CD4-positive, CD25-positive, alpha-beta regulatory T cell (primary cell): ENCODE measurements around the gene ESRRG. TPM values are rescaled to one million over a fixed set of nuclear protein-coding genes. Genes with fewer than 3 reads are reported as not detected.

ENCODE experiments used
- ATAC-seq, 2 donors: fragments of 150-1000 bp; cut with Tn5 transposase; one replicate each; pipeline ENCODE4 v1.10.0; 2021; ENCODE audit warnings: low read depth in 2 of 2, moderate number of reproducible peaks in 2 of 2, moderate library complexity in 1 of 2
- DNase-seq, 3 donors: peaks; one replicate each; pipeline versions ENCODE4 v3.0.0 to v3.0.0-alpha.2; 2012 to 2022; ENCODE audit warnings: mixed read lengths in 1 of 3
- H3K27ac ChIP-seq: one replicate; pipeline ENCODE4 v1.7.0; 2013; ENCODE audit warnings: mild to moderate bottlenecking, low read length; ENCODE audit not compliant: insufficient read depth, poor library complexity, severe bottlenecking
- H3K27me3 ChIP-seq: one replicate; pipeline ENCODE4 v1.7.0; 2013; ENCODE audit warnings: low read length; ENCODE audit not compliant: control insufficient read depth, insufficient read depth
- H3K36me3 ChIP-seq: one replicate; pipeline ENCODE4 v1.7.0; 2013; ENCODE audit warnings: mild to moderate bottlenecking, low read length, moderate library complexity; ENCODE audit not compliant: control insufficient read depth, insufficient read depth
- H3K4me1 ChIP-seq: 2 replicates; pipeline ENCODE4 v1.7.0; 2013; ENCODE audit warnings: mild to moderate bottlenecking, low read length; ENCODE audit not compliant: insufficient read depth, control insufficient read depth, poor library complexity, severe bottlenecking
- H3K4me3 ChIP-seq: one replicate; pipeline ENCODE4 v1.7.0; 2013; ENCODE audit warnings: low read depth, mild to moderate bottlenecking, low read length, moderate library complexity
- H3K9me3 ChIP-seq, 2 experiments: 1 replicate in 1 of 2; 2 replicates in 1 of 2; pipeline ENCODE4 v1.7.0; 2013; ENCODE audit warnings: low read length in 2 of 2, mild to moderate bottlenecking in 1 of 2, moderate library complexity in 1 of 2; ENCODE audit not compliant: control insufficient read depth in 2 of 2
- H3K27ac Mint-ChIP-seq, 3 donors: one replicate each; pipeline ENCODE4 v1.8.0; 2020 to 2022; ENCODE audit warnings: mild to moderate bottlenecking in 3 of 3, mixed read lengths in 3 of 3, moderate library complexity in 2 of 3
- H3K27me3 Mint-ChIP-seq: one replicate; pipeline ENCODE4 v1.8.0; 2022; ENCODE audit warnings: mild to moderate bottlenecking, mixed read lengths
- H3K36me3 Mint-ChIP-seq: one replicate; pipeline ENCODE4 v1.8.0; 2020; ENCODE audit warnings: mixed read lengths
- H3K4me1 Mint-ChIP-seq, 4 donors: one replicate each; pipeline ENCODE4 v1.8.0; 2020 to 2022; ENCODE audit warnings: mixed read lengths in 4 of 4, mild to moderate bottlenecking in 1 of 4
- H3K4me3 Mint-ChIP-seq, 4 donors: one replicate each; pipeline ENCODE4 v1.8.0; 2020 to 2022; ENCODE audit warnings: mild to moderate bottlenecking in 4 of 4, mixed read lengths in 4 of 4, moderate library complexity in 3 of 4
- H3K9me3 Mint-ChIP-seq, 7 donors: one replicate each; pipeline ENCODE4 v1.8.0; 2020 to 2022; ENCODE audit warnings: mixed read lengths in 7 of 7, mild to moderate bottlenecking in 3 of 7, moderate library complexity in 2 of 7
- polyA plus RNA-seq, 4 donors: library from polyadenylated mRNA; unstranded; fragments of 300-500 nt; fragmentation: Illumina TruSeq; gene quantifications; one replicate each; pipeline ENCODE4 v1.2.3, GENCODE V29; 2021
- total RNA-seq: library from RNA; stranded (reverse); gene quantifications from one replicate; pipeline ENCODE4 v1.2.3, GENCODE V29; 2022

ESRRG gene
- total and polyA plus RNA-seq, 5 donors from 2014 or later: not detected

DNA sequence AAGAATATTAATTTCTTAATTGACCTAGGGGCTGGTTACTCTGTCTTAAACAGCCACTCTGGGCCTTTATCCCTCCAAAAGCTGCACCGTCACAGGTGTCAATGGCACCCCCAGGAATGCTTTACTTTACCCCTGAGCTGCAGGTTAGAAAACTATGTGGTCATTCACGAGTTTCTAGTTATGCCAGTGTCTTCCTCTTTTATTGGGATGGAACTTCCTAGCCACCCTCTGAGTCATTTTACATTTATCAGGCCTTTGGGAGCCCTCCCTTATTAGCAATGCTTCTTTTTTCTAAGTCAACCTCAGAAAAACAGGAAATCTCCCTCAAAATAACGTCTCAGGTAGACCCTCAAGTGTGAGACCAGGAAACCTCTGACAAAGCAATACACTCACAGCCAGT, 240.6 kb downstream of the ESRRG start:
- Mint-ChIP-seq H3K27me3 (no peaks in the 10 kb centered on the region), H3K9me3 (peaks cover 6 to 33% (median 17%) of the 10 kb centered on the region in 7 donors), H3K4me1 (no peaks in the 10 kb centered on the region), H3K4me3 (no peak overlapping the region), H3K27ac (no peak overlapping the region), H3K36me3 (no peaks in the 10 kb centered on the region)
- ATAC-seq (no peak), DNase-seq (no peak)
- H3K9me3 ChIP-seq: peaks cover 0 to 7% of the 10 kb centered on the region in 2 experiments
- H3K27me3 ChIP-seq: no peaks in the 10 kb centered on the region
- H3K4me3 ChIP-seq: no peak overlapping the region
- no peak overlapping the region for H3K27ac ChIP-seq
- H3K36me3 ChIP-seq: no peaks in the 10 kb centered on the region
- no peaks in the 10 kb centered on the region for H3K4me1 ChIP-seq

GRCh38 chr1:216478238-216478637, 245.0 kb downstream of the ESRRG start:
- no peak for ATAC-seq
- H3K36me3 Mint-ChIP-seq: no peaks in the 10 kb centered on the region
- H3K9me3 Mint-ChIP-seq: peaks cover 7 to 35% (median 22%) of the 10 kb centered on the region in 7 donors

DNA sequence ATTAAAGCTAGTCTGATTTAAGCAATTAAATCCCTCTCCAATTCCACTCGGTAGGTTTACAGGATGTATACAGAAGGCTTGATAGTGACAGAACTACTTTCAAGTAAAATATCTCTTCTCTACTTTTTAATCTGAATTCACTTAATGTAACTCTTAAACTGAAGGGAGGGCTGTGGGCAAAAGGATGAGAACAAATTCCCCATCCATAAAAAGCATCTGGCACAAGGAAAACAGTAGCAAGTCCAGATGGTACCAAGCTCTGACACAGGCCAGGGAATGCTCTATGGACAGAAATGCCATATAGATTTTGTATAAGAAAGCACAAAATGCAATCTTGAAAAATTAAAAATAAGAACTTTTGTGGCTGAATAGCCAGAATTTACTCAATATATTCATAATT, 246.9 kb downstream of the ESRRG start:
- Mint-ChIP-seq H3K9me3 (peaks cover 3 to 25% (median 20%) of the 10 kb centered on the region in 7 donors), H3K36me3 (no peaks in the 10 kb centered on the region), H3K4me3 (no peak overlapping the region), H3K27ac (no peak overlapping the region), H3K27me3 (no peaks in the 10 kb centered on the region), H3K4me1 (no peaks in the 10 kb centered on the region)
- no peak overlapping the region for H3K4me3 ChIP-seq
- DNase-seq: no peak
- peaks cover 0 to 3% of the 10 kb centered on the region in 2 experiments for H3K9me3 ChIP-seq
- H3K27ac ChIP-seq: no peak overlapping the region
- no peaks in the 10 kb centered on the region for H3K27me3 ChIP-seq
- no peak for ATAC-seq
- no peaks in the 10 kb centered on the region for H3K4me1 ChIP-seq
- no peaks in the 10 kb centered on the region for H3K36me3 ChIP-seq

More at GRCh38 chr1:216478238-216478637, 245.0 kb downstream of the ESRRG start:
- no peak for DNase-seq
- Histone ChIP-seq H3K4me3 (no peak overlapping the region), H3K36me3 (no peaks in the 10 kb centered on the region), H3K9me3 (peaks cover 0 to 7% of the 10 kb centered on the region in 2 experiments), H3K27me3 (no peaks in the 10 kb centered on the region), H3K27ac (no peak overlapping the region), H3K4me1 (no peaks in the 10 kb centered on the region)
- Mint-ChIP-seq H3K27me3 (no peaks in the 10 kb centered on the region), H3K27ac (no peak overlapping the region), H3K4me3 (no peak overlapping the region), H3K4me1 (no peaks in the 10 kb centered on the region)

GRCh38 chr1:216475659-216476276, 247.5 kb downstream of the ESRRG start:
- no peak overlapping the region for H3K27ac ChIP-seq
- ATAC-seq: no peak
- Mint-ChIP-seq H3K9me3 (peaks cover 0 to 23% (median 15%) of the 10 kb centered on the region in 7 donors), H3K4me3 (no peak overlapping the region), H3K4me1 (no peaks in the 10 kb centered on the region), H3K36me3 (no peaks in the 10 kb centered on the region), H3K27me3 (no peaks in the 10 kb centered on the region), H3K27ac (no peak overlapping the region)
- no peaks in the 10 kb centered on the region for H3K4me1 ChIP-seq
- H3K4me3 ChIP-seq: no peak overlapping the region
- peaks cover 0 to 3% of the 10 kb centered on the region in 2 experiments for H3K9me3 ChIP-seq
- no peaks in the 10 kb centered on the region for H3K27me3 ChIP-seq
- H3K36me3 ChIP-seq: no peaks in the 10 kb centered on the region
- DNase-seq: no peak

- H3K4me1 ChIP-seq: no peaks in the 10 kb centered on the region
- DNase-seq (no peak), ATAC-seq (no peak)
- no peak overlapping the region for H3K4me3 ChIP-seq
- H3K27ac ChIP-seq: no peak overlapping the region
- Mint-ChIP-seq H3K4me3 (no peak overlapping the region), H3K27ac (no peak overlapping the region), H3K9me3 (peaks cover 3 to 19% (median 4%) of the 10 kb centered on the region in 7 donors), H3K36me3 (no peaks in the 10 kb centered on the region), H3K4me1 (no peaks in the 10 kb centered on the region), H3K27me3 (no peaks in the 10 kb centered on the region)
- H3K9me3 ChIP-seq: peaks cover 3 to 6% of the 10 kb centered on the region in 2 experiments
- no peaks in the 10 kb centered on the region for H3K27me3 ChIP-seq
- no peaks in the 10 kb centered on the region for H3K36me3 ChIP-seq
These were observed 256.9 kb downstream of the ESRRG start for GRCh38 chr1:216466162-216466801.

- no peak overlapping the region for H3K4me3 ChIP-seq
- DNase-seq: no peak
- no peaks in the 10 kb centered on the region for H3K36me3 ChIP-seq
- Mint-ChIP-seq H3K4me1 (no peaks in the 10 kb centered on the region), H3K9me3 (peaks cover 3 to 21% (median 5%) of the 10 kb centered on the region in 7 donors), H3K4me3 (no peak overlapping the region), H3K27ac (no peak overlapping the region), H3K27me3 (no peaks in the 10 kb centered on the region), H3K36me3 (no peaks in the 10 kb centered on the region)
- no peaks in the 10 kb centered on the region for H3K27me3 ChIP-seq
- no peak for ATAC-seq
- peaks cover 3 to 6% of the 10 kb centered on the region in 2 experiments for H3K9me3 ChIP-seq
- H3K27ac ChIP-seq: no peak overlapping the region
- no peaks in the 10 kb centered on the region for H3K4me1 ChIP-seq
These were observed 258.7 kb downstream of the ESRRG start for GRCh38 chr1:216464489-216464888.

GRCh38 chr1:216462066-216462775, 261.0 kb downstream of the ESRRG start:
- no peaks in the 10 kb centered on the region for H3K27me3 Mint-ChIP-seq
- H3K4me3 Mint-ChIP-seq: no peak overlapping the region
- H3K27ac Mint-ChIP-seq: no peak overlapping the region
- peaks cover 2 to 21% (median 5%) of the 10 kb centered on the region in 7 donors for H3K9me3 Mint-ChIP-seq
- H3K36me3 Mint-ChIP-seq: no peaks in the 10 kb centered on the region
- ATAC-seq: no peak
- H3K27ac ChIP-seq: no peak overlapping the region
- no peak for DNase-seq
- no peak overlapping the region for H3K4me3 ChIP-seq
- H3K27me3 ChIP-seq: no peaks in the 10 kb centered on the region
- H3K36me3 ChIP-seq: no peaks in the 10 kb centered on the region
- H3K4me1 Mint-ChIP-seq: no peaks in the 10 kb centered on the region
- peaks cover 3 to 6% of the 10 kb centered on the region in 2 experiments for H3K9me3 ChIP-seq
- H3K4me1 ChIP-seq: no peaks in the 10 kb centered on the region
